AG09319 (cell line): ENCODE results near the gene SLC1A4.

Experiments used
- DNase-seq: peaks from one replicate; pipeline ENCODE4 v3.0.0-alpha.2; 2010; ENCODE audit warnings: low read depth; ENCODE audit errors: extremely low read depth
- TF ChIP-seq, protein P1 (sequence below): IDR thresholded peaks from 2 replicates; pipeline ENCODE4 v1.5.1; 2011; ENCODE audit warnings: low read depth, mild to moderate bottlenecking, inconsistent platforms, low read length, moderate library complexity

SLC1A4 gene

DNA sequence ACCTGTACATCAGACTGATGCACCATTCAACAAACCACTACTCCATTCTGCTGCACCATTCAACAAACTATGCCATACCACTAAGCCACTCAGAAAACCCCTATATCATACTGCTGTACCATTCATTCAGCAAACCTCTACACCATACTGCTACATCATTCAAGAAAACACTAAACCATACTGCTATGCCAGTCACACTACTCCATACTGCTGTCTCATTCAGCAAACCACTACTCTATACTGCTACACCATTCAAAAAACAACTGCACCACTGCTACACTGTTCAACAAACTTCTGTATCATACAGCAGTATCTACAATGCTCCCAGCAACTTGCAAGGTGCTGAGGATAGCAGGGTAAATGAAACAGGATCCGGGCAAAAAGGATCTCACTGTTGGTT is 12.9 kb upstream of the SLC1A4 start:
- no peak for DNase-seq
- TF ChIP-seq, protein P1, sequence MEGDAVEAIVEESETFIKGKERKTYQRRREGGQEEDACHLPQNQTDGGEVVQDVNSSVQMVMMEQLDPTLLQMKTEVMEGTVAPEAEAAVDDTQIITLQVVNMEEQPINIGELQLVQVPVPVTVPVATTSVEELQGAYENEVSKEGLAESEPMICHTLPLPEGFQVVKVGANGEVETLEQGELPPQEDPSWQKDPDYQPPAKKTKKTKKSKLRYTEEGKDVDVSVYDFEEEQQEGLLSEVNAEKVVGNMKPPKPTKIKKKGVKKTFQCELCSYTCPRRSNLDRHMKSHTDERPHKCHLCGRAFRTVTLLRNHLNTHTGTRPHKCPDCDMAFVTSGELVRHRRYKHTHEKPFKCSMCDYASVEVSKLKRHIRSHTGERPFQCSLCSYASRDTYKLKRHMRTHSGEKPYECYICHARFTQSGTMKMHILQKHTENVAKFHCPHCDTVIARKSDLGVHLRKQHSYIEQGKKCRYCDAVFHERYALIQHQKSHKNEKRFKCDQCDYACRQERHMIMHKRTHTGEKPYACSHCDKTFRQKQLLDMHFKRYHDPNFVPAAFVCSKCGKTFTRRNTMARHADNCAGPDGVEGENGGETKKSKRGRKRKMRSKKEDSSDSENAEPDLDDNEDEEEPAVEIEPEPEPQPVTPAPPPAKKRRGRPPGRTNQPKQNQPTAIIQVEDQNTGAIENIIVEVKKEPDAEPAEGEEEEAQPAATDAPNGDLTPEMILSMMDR: no peak

DNA sequence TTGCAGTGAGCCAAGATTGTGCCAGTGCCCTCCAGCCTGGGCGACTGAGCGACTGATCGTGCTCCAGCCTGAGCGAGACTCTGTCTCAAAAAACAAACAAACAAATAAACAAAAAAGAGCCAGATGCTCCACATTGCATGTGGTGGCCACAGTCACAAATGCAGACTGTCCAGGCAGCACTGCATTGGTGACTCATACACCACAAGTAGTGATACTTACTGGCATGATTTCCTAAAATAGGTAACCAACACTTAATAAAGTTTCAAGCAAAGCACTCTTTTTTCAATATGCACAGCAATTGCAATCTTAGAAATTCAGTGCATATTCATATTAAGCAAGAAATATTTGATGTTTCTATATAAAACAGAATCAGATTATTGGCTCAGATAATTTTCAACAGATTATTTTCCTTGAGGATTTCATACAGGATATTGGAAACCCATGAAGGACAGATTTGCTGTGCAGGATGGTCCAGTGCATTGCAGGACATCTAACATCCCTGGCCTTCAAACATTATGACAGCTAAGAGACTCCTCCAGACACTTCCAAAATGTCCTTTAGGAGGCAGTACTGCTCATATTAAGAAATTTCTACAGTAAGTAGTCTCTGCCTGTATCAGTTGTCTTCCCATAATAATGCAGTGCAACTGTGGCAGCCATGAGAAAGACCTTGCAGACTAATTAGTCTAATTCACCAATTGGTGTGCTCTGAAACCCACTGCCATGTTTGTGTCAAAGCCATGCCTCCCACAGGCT is 10.5 kb upstream of the SLC1A4 start:
- no peak for DNase-seq

DNA sequence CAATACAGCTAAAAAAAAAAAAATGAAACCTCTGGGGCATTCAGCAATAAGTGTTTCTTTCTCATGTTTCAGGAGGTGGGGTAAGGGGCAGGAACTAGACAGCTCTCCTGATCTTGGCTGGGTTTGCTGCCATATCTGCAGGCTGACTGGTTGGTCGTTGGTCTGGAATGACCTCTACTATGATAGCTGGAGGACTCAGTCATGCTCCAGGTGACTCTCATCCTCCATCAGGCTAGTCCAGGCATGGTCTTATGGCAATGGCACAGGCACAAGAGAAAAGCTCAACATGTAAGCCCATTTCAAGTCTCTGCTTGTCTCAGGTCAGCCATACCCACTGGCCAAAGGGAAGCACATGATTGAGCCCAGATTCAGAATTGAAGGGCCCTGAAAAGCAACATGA is 9.5 kb upstream of the SLC1A4 start:
- TF ChIP-seq, protein P1: no peak
- no peak for DNase-seq

More for the DNA sequence above, 10.5 kb upstream of the SLC1A4 start:
- TF ChIP-seq, protein P1: no peak

DNA sequence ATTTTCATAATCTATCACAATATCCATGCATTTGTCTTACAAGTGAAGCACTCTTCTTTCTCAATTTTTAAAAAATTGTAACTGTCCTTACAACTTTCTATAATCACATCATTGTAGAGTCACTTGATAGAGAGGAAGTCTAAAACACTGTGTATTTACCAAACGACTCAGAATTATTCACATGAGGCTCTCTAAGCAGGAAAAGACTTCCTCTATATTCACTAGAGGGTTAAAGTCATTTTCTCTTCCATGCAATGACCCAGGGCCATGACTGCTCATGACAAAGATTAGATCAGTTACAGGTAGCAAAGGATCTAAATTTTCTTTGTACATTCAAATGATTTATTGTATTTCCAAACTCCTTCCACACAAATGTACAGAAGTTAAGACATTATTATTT is 9.0 kb upstream of the SLC1A4 start:
- no peak for DNase-seq
- TF ChIP-seq, protein P1: no peak

DNA sequence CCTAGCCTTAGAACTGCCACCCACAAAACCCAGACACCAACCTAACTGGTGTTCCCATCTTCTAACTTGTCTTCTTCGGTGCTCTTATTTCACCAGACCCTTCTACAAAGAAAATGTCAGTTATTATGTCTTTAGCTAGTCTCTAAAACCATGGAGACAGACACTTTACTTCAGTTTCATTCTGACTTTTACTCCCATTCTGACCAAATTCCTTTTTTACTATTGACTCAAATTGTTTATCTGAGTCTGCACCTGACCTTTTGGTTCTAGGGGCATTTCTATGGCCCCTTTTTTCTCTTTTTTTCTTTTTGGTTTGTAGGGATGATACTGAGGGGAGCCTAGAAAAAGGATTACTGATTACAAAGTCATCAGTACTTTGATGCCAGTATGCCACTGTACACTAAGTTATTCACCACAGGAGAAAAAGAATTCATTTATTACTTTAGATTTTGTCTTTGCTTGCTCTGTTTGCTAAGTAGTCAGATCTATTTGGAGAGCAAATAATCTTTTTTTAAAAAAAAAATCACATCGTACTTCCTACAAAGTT is 6.8 kb upstream of the SLC1A4 start:
- DNase-seq: no peak
- TF ChIP-seq, protein P1: no peak

DNA sequence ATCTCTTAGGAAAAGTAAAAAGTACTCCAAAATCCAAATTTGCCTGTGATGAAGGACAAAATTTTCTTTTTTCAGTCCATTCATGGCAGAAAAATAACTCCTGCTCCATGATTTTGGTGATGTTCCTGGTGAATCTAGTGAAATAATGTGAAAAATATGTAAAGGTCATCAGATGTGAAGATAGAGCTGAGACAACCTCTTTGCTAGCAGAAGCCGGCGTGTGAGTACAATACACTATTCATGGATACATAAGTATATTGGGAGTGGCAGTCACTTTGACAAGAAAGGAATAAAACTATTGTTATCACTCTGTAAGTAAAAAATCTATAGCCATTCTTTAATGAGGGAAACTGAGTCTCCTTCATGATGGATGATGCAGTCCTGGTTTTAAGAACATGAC is 6.3 kb upstream of the SLC1A4 start:
- TF ChIP-seq, protein P1: no peak

DNA sequence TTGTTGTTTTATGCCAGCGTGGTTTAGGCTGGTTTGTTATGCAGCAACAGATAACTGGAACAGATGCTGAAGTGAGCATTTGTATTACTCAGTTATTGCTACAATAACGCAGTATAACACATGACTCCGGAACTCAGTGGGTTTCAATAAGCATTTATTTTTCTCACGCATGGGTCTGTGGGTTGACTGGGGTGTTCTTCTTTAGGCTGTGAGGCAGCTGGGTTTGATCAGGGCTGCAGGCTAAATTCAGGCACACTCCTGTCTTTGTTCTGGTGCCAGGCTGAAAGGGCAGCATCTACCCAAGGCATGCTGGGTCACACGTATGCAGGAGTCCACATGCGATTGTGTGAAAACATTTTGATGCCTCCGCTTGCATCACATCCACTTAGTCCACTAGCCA is 3.8 kb upstream of the SLC1A4 start:
- no peak for DNase-seq
- TF ChIP-seq, protein P1: no peak

More for the DNA sequence above, 6.3 kb upstream of the SLC1A4 start:
- no peak for DNase-seq
